ENCODE results near the gene MPC1.
"Not testable (repeated sequence)": the region's sequence is repeated elsewhere in the genome, so short reads cannot be mapped to it uniquely, and the experiment has no call there.

MPC1 gene

DNA sequence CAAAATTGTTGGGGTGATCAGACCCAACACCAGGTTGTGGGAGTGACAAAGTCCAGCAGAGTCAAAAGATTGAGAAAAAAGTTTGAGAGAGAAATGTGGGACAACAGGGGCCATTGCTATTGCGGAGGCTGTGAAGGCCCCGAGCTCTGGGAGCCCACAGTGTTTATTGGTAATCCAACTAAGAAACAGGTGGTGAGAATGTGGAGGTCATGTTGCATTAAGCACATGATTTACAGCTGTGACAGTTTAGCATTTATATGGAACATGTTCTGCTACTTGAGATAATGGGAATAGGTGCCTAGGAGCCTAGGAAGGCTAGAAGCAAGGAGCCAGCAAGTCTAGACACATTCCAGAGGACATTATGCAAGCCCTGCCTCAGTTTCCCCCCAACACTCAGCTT is 37.8 kb downstream of the MPC1 start:
- H3K27me3 ChIP-seq (replicated peaks in 2 of 5; ENCODE audit: control insufficient read depth in 4 of 5, insufficient read depth in 5 of 5, low read length in 4 of 5); DNase-seq; H3K4me3 ChIP-seq (ENCODE audit: control insufficient read depth in 1 of 7, extremely low read depth in 1 of 7, insufficient read depth in 4 of 7, low read depth in 2 of 7, low read length in 6 of 7); H3K9me3 ChIP-seq (ENCODE audit: control extremely low read depth in 1 of 5, control insufficient read depth in 4 of 5, insufficient read depth in 2 of 5, low read depth in 1 of 5, low read length in 4 of 5); POLR2A ChIA-PET; H3K27ac ChIP-seq (ENCODE audit: insufficient read depth in 1 of 2, low read depth in 1 of 2, low read length in 2 of 2, poor library complexity in 1 of 2, severe bottlenecking in 2 of 2); H3K36me3 ChIP-seq (ENCODE audit: control insufficient read depth in 4 of 4, insufficient read depth in 4 of 4, low read length in 3 of 4): not testable (repeated sequence)
- 100% methylated on average over 2 of the region's 2 CpGs for WGBS (ENCODE audit: insufficient coverage)
- H3K4me1 ChIP-seq (ENCODE audit: control extremely low read depth in 1 of 4, control insufficient read depth in 4 of 4, insufficient read depth in 4 of 4, low read length in 3 of 4) = peaks cover 5 to 38% (median 26%) of the 10 kb centered on the region in 4 experiments
- CTCF ChIA-PET = interaction anchor here (0.8 to 1.8 kb wide), 6 partner anchors 20 to 55 kb away, joined by 3 to 7 read pairs (median 4); no protein-coding TSS in a partner anchor

- Histone ChIP-seq H3K4me3 (ENCODE audit: control insufficient read depth in 1 of 7, extremely low read depth in 1 of 7, insufficient read depth in 4 of 7, low read depth in 2 of 7, low read length in 6 of 7) (no peak overlapping the region), H3K27me3 (replicated peaks in 2 of 5; ENCODE audit: control insufficient read depth in 4 of 5, insufficient read depth in 5 of 5, low read length in 4 of 5) (no peaks in the 10 kb centered on the region), H3K27ac (ENCODE audit: insufficient read depth in 1 of 2, low read depth in 1 of 2, low read length in 2 of 2, poor library complexity in 1 of 2, severe bottlenecking in 2 of 2) (no peak overlapping the region), H3K9me3 (ENCODE audit: control extremely low read depth in 1 of 5, control insufficient read depth in 4 of 5, insufficient read depth in 2 of 5, low read depth in 1 of 5, low read length in 4 of 5) (no peaks in the 10 kb centered on the region), H3K36me3 (ENCODE audit: control insufficient read depth in 4 of 4, insufficient read depth in 4 of 4, low read length in 3 of 4) (peaks cover 0 to 5% (median under 1%) of the 10 kb centered on the region in 4 experiments), H3K4me1 (ENCODE audit: control extremely low read depth in 1 of 4, control insufficient read depth in 4 of 4, insufficient read depth in 4 of 4, low read length in 3 of 4) (peaks cover 5 to 43% (median 26%) of the 10 kb centered on the region in 4 experiments)
- POLR2A ChIA-PET = interaction anchor here (0.7 kb wide), 1 partner anchor 733 kb away, joined by 5 read pairs; no protein-coding TSS in a partner anchor
- 95% methylated on average over 7 of the region's 8 CpGs for WGBS (ENCODE audit: insufficient coverage)
- CTCF ChIA-PET = interaction anchor here (0.8 to 1.8 kb wide), 5 partner anchors 20 to 56 kb away, joined by 3 to 7 read pairs (median 3); no protein-coding TSS in a partner anchor
- no peak for DNase-seq
Measured at GRCh38 chr6:166344240-166344639, 38.5 kb downstream of the MPC1 start.

DNA sequence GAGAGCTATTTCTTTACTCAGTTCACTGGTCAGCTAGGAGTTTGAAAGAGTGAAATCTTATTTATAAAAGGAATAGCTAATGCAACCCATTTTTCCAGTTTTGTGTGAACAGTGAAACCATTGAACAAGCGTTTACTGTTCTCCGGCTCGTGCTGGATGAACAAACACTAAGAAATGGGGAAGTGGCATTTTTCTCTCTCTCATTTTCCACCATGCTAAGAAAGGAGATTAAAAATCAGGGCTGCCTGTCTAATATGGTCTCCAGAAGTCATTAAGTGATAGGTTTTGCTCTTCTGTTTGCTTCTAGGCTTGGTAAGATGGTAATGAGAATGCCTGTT is 39.6 kb downstream of the MPC1 start:
- WGBS (ENCODE audit: insufficient coverage) = 0% methylated on average over 3 of the region's 3 CpGs
- DNase-seq = peak; percentile 67 to 92 (median 88)
- CTCF ChIA-PET = interaction anchor here (0.7 to 2.1 kb wide), 5 partner anchors 11 to 58 kb away, joined by 3 to 14 read pairs (median 4); no protein-coding TSS in a partner anchor

DNA sequence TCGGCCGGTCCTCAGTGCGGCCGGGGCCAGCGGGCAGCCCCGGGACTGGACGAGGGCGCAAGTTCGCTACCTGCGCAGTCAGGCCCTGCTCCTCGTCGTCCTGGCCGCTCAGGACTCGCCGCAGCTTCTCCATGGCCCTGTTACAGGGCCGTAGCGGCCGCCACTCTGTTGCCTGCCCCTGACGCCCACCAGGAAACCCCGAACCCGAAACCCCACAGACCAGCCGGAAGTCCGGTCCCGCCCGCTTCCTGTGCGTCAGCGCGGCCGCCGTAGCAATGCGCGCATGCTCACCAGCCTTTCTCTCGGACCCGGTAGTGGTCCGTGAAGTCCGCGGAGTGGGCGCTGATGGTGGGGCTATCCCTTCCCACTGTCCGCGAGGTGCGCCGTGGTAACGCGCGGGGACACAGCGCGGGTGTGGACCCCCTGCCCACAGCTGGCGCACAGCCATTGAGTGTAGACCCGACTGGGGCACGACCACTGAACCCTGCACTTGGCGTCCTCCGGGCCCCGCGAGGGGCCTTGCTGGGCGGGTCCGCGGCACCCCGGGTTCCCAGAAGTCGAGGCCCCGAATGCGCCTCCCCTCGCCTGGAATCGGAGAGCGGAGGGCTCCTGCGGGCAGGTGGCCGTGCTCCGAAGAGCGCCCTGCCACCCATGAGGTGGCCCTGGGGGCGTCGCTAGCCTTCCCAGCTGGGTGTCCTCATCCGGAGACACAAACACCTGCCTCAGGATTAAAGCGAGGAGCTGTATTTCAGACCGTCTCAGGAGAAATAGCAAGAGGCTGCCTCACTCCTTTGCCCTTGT is 40.2 kb downstream of the MPC1 start, which contains the start of gene SFT2D1:
SFT2D1 (minus strand) TSS at position 197 of the 801 bp plus-strand sequence; CDS start at position 133, 64 bp downstream.
- Histone ChIP-seq H3K4me1 (ENCODE audit: control extremely low read depth in 1 of 4, control insufficient read depth in 4 of 4, insufficient read depth in 4 of 4, low read length in 3 of 4) (peaks cover 5 to 46% (median 26%) of the 10 kb centered on the region in 4 experiments), H3K4me3 (ENCODE audit: control insufficient read depth in 1 of 7, extremely low read depth in 1 of 7, insufficient read depth in 4 of 7, low read depth in 2 of 7, low read length in 6 of 7) (peak within 1 kb of the TSS; percentile 82 to 95 (median 91)), H3K36me3 (ENCODE audit: control insufficient read depth in 4 of 4, insufficient read depth in 4 of 4, low read length in 3 of 4) (peaks cover 0 to 19% (median 5%) of the 10 kb centered on the region in 4 experiments), H3K27me3 (replicated peaks in 2 of 5; ENCODE audit: control insufficient read depth in 4 of 5, insufficient read depth in 5 of 5, low read length in 4 of 5) (no peaks in the 10 kb centered on the region), H3K9me3 (ENCODE audit: control extremely low read depth in 1 of 5, control insufficient read depth in 4 of 5, insufficient read depth in 2 of 5, low read depth in 1 of 5, low read length in 4 of 5) (no peaks in the 10 kb centered on the region), H3K27ac (ENCODE audit: insufficient read depth in 1 of 2, low read depth in 1 of 2, low read length in 2 of 2, poor library complexity in 1 of 2, severe bottlenecking in 2 of 2) (peak within 1 kb of the TSS; percentile 96 to 98)
- ChIA-PET POLR2A (interaction anchor here (0.8 to 1.6 kb wide), 5 partner anchors 9 to 41 kb away, joined by 3 to 5 read pairs (median 3); partner anchors contain the start of gene MPC1), CTCF (interaction anchor here (0.7 to 2.1 kb wide), 7 partner anchors 10 to 58 kb away, joined by 3 to 14 read pairs (median 4); no protein-coding TSS in a partner anchor)
- peak; percentile 91 to 92 (median 92) for DNase-seq
- 0% methylated on average over 67 of the region's 73 CpGs for WGBS (ENCODE audit: insufficient coverage)

More for the DNA sequence above, 39.6 kb downstream of the MPC1 start:
- Histone ChIP-seq H3K9me3 (ENCODE audit: control extremely low read depth in 1 of 5, control insufficient read depth in 4 of 5, insufficient read depth in 2 of 5, low read depth in 1 of 5, low read length in 4 of 5) (no peaks in the 10 kb centered on the region), H3K4me3 (ENCODE audit: control insufficient read depth in 1 of 7, extremely low read depth in 1 of 7, insufficient read depth in 4 of 7, low read depth in 2 of 7, low read length in 6 of 7) (peak overlapping the region; percentile 82 to 95 (median 91)), H3K27me3 (replicated peaks in 2 of 5; ENCODE audit: control insufficient read depth in 4 of 5, insufficient read depth in 5 of 5, low read length in 4 of 5) (no peaks in the 10 kb centered on the region), H3K27ac (ENCODE audit: insufficient read depth in 1 of 2, low read depth in 1 of 2, low read length in 2 of 2, poor library complexity in 1 of 2, severe bottlenecking in 2 of 2) (peak overlapping the region; percentile 96 to 98), H3K4me1 (ENCODE audit: control extremely low read depth in 1 of 4, control insufficient read depth in 4 of 4, insufficient read depth in 4 of 4, low read length in 3 of 4) (peaks cover 5 to 46% (median 26%) of the 10 kb centered on the region in 4 experiments), H3K36me3 (ENCODE audit: control insufficient read depth in 4 of 4, insufficient read depth in 4 of 4, low read length in 3 of 4) (peaks cover 0 to 14% (median 1%) of the 10 kb centered on the region in 4 experiments)
- POLR2A ChIA-PET = interaction anchor here (0.6 to 1.6 kb wide), 5 partner anchors 9 to 56 kb away, joined by 3 to 5 read pairs (median 3); partner anchors contain the start of gene MPC1

DNA sequence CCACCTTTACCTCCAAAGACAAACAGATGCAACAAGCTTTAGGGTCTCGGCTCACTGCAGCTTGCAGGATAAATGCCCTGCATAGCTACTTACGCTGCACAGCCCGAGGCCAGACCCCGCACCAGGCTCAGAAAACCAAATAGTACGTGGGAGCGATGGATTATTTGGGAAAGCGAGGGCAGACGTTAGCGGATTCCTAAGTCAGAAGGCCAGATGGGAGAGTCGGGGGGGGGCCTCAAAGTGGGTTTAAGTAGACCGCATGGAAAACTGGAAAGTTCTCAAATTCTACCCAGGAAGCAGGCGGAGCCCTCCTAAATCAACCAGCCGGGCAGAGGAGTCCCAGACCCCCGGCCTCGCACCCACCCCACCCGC is 40.8 kb downstream of the MPC1 start:
- ChIA-PET POLR2A (interaction anchor here (1.0 to 1.6 kb wide), 4 partner anchors 8 to 41 kb away, joined by 3 to 5 read pairs (median 4); partner anchors contain the start of gene MPC1), CTCF (interaction anchor here (0.9 to 2.1 kb wide), 3 partner anchors 35 to 43 kb away, joined by 3 to 14 read pairs (median 3); no protein-coding TSS in a partner anchor)
- Histone ChIP-seq H3K4me1 (ENCODE audit: control extremely low read depth in 1 of 4, control insufficient read depth in 4 of 4, insufficient read depth in 4 of 4, low read length in 3 of 4) (peaks cover 5 to 46% (median 26%) of the 10 kb centered on the region in 4 experiments), H3K36me3 (ENCODE audit: control insufficient read depth in 4 of 4, insufficient read depth in 4 of 4, low read length in 3 of 4) (peaks cover 0 to 25% (median 10%) of the 10 kb centered on the region in 4 experiments), H3K4me3 (ENCODE audit: control insufficient read depth in 1 of 7, extremely low read depth in 1 of 7, insufficient read depth in 4 of 7, low read depth in 2 of 7, low read length in 6 of 7) (peak overlapping the region; percentile 82 to 95 (median 91)), H3K27me3 (replicated peaks in 2 of 5; ENCODE audit: control insufficient read depth in 4 of 5, insufficient read depth in 5 of 5, low read length in 4 of 5) (no peaks in the 10 kb centered on the region), H3K9me3 (ENCODE audit: control extremely low read depth in 1 of 5, control insufficient read depth in 4 of 5, insufficient read depth in 2 of 5, low read depth in 1 of 5, low read length in 4 of 5) (no peaks in the 10 kb centered on the region), H3K27ac (ENCODE audit: insufficient read depth in 1 of 2, low read depth in 1 of 2, low read length in 2 of 2, poor library complexity in 1 of 2, severe bottlenecking in 2 of 2) (peak overlapping the region; percentile 96 to 98)
- WGBS (ENCODE audit: insufficient coverage) = 0% methylated on average over 14 of the region's 16 CpGs
- peak; percentile 18 to 65 (median 44) for DNase-seq

GRCh38 chr6:166341464-166341863 is 41.3 kb downstream of the MPC1 start:
- peaks cover 0 to 30% (median 13%) of the 10 kb centered on the region in 4 experiments for H3K36me3 ChIP-seq (ENCODE audit: control insufficient read depth in 4 of 4, insufficient read depth in 4 of 4, low read length in 3 of 4)
- peak overlapping the region in 6 of 7 experiments; percentile 86 to 95 (median 92) for H3K4me3 ChIP-seq (ENCODE audit: control insufficient read depth in 1 of 7, extremely low read depth in 1 of 7, insufficient read depth in 4 of 7, low read depth in 2 of 7, low read length in 6 of 7)
- CTCF ChIA-PET = interaction anchor here (0.9 to 2.1 kb wide), 3 partner anchors 36 to 44 kb away, joined by 3 to 14 read pairs (median 3); no protein-coding TSS in a partner anchor
- POLR2A ChIA-PET = no interaction called here
- peak overlapping the region; percentile 96 to 98 for H3K27ac ChIP-seq (ENCODE audit: insufficient read depth in 1 of 2, low read depth in 1 of 2, low read length in 2 of 2, poor library complexity in 1 of 2, severe bottlenecking in 2 of 2)
- 3% methylated on average over 6 of the region's 7 CpGs for WGBS (ENCODE audit: insufficient coverage)
- no peaks in the 10 kb centered on the region for H3K9me3 ChIP-seq (ENCODE audit: control extremely low read depth in 1 of 5, control insufficient read depth in 4 of 5, insufficient read depth in 2 of 5, low read depth in 1 of 5, low read length in 4 of 5)
- DNase-seq = peak; percentile 70 to 86 (median 81)
- no peaks in the 10 kb centered on the region for H3K27me3 ChIP-seq (replicated peaks in 2 of 5; ENCODE audit: control insufficient read depth in 4 of 5, insufficient read depth in 5 of 5, low read length in 4 of 5)
- H3K4me1 ChIP-seq (ENCODE audit: control extremely low read depth in 1 of 4, control insufficient read depth in 4 of 4, insufficient read depth in 4 of 4, low read length in 3 of 4) = peaks cover 5 to 46% (median 26%) of the 10 kb centered on the region in 4 experiments

All from common myeloid progenitor, CD34-positive (primary cell).